A673 (cell line): ENCODE measurements around the gene PAQR5. TPM values are rescaled to one million over a fixed set of nuclear protein-coding genes. Genes with fewer than 3 reads are reported as not detected.
A peak's percentile ranks its signal among the peaks of the same experiment; 100 is the strongest.

Source experiments
- BruUV-seq: library from RNA; stranded (reverse); fragments of 400-500 nt; replicated peaks from 2 replicates; lab custom pipeline; 2021; lab: Mats Ljungman, UMichigan
- CTCF ChIA-PET: fragments of 300-600 bp; sonication (Branson Sonifier 250); formaldehyde crosslinking; loops from one replicate; lab custom pipeline; 2022; ENCODE audit warnings: antibody characterized with exemption; lab: Charles Lee
- POLR2A ChIA-PET: fragments of 300-600 bp; sonication (Branson Sonifier 250); formaldehyde crosslinking; loops from one replicate; lab custom pipeline; 2022; ENCODE audit warnings: antibody characterized with exemption; ENCODE audit not compliant: low non-redundant PET; lab: Charles Lee
- DNase-seq: peaks from one replicate; pipeline ENCODE4 v3.0.0-alpha.2; 2015; ENCODE audit warnings: low spot score
- H3K27ac ChIP-seq: fragments of 200-600 bp; sonication (generic); 2 replicates; pipeline ENCODE4 v1.5.1; 2016; ENCODE audit warnings: mixed run types, low read depth, mild to moderate bottlenecking, mixed read lengths, antibody characterized with exemption, low read length; ENCODE audit not compliant: poor library complexity, severe bottlenecking
- H3K27me3 ChIP-seq: fragments of 200-600 bp; sonication (generic); replicated peaks from 2 replicates; pipeline ENCODE4 v1.6.1; 2017; ENCODE audit warnings: mixed run types, low read depth, mild to moderate bottlenecking, mixed read lengths, antibody characterized with exemption, low read length; ENCODE audit not compliant: insufficient read depth, poor library complexity
- H3K36me3 ChIP-seq: fragments of 200-600 bp; sonication (generic); 2 replicates; pipeline ENCODE4 v1.6.1; 2016; ENCODE audit warnings: mixed run types, mild to moderate bottlenecking, mixed read lengths, antibody characterized with exemption, low read length; ENCODE audit not compliant: insufficient read depth, poor library complexity, severe bottlenecking
- H3K4me1 ChIP-seq: fragments of 200-600 bp; sonication (generic); 2 replicates; pipeline ENCODE4 v1.6.1; 2017; ENCODE audit warnings: mixed run types, mild to moderate bottlenecking, mixed read lengths, antibody characterized with exemption, low read length; ENCODE audit not compliant: insufficient read depth, poor library complexity, severe bottlenecking
- H3K4me3 ChIP-seq: fragments of 200-600 bp; sonication (generic); 2 replicates; pipeline ENCODE4 v1.5.1; 2016; ENCODE audit warnings: low read depth, mixed run types, mild to moderate bottlenecking, mixed read lengths, low read length; ENCODE audit not compliant: poor library complexity, severe bottlenecking
- H3K9me3 ChIP-seq: fragments of 200-600 bp; sonication (generic); 2 replicates; pipeline ENCODE4 v1.6.1; 2016; ENCODE audit warnings: mixed run types, low read depth, mild to moderate bottlenecking, mixed read lengths, antibody characterized with exemption, low read length; ENCODE audit not compliant: poor library complexity, severe bottlenecking
- EZH2 ChIP-seq: fragments of 200-600 bp; sonication (generic); IDR thresholded peaks from 2 replicates; pipeline ENCODE4 v1.6.1; 2017; ENCODE audit warnings: borderline replicate concordance, low read depth, mild to moderate bottlenecking, mixed read lengths, antibody characterized with exemption, low read length; ENCODE audit not compliant: poor library complexity, severe bottlenecking
- intact Hi-C: fragments of 100-400 bp; cut with micrococcal nuclease; formaldehyde crosslinking; loops from one replicate; pipeline ENCODE4 v1.10.0; 2022; ENCODE audit not compliant: unreplicated experiment
- total RNA-seq: library from RNA; stranded (reverse); gene quantifications from 2 replicates; pipeline ENCODE4 v1.2.3, GENCODE V29; 2021
- TF ChIP-seq, protein P1 (sequence below): fragments of 300-800, 200-600 bp; sonication (generic); conservative IDR thresholded peaks from 2 replicates; pipeline ENCODE4 v1.5.1; 2017; ENCODE audit warnings: low read depth, mild to moderate bottlenecking, antibody characterized with exemption, low read length, moderate library complexity, mixed read lengths

The PAQR5 gene
- total RNA-seq, 1 experiment from 2014 or later: 19.1 TPM

- Histone ChIP-seq H3K9me3 (no peaks in the 10 kb centered on the region), H3K4me1 (peaks cover 8% of the 10 kb centered on the region), H3K36me3 (no peaks in the 10 kb centered on the region), H3K4me3 (no peak overlapping the region), H3K27ac (no peak overlapping the region), H3K27me3 (no peaks in the 10 kb centered on the region)
- intact Hi-C loops: no loop called here
- ChIA-PET POLR2A (no interaction called here), CTCF (no interaction called here)
- no peak for TF ChIP-seq EZH2
- TF ChIP-seq, protein P1, sequence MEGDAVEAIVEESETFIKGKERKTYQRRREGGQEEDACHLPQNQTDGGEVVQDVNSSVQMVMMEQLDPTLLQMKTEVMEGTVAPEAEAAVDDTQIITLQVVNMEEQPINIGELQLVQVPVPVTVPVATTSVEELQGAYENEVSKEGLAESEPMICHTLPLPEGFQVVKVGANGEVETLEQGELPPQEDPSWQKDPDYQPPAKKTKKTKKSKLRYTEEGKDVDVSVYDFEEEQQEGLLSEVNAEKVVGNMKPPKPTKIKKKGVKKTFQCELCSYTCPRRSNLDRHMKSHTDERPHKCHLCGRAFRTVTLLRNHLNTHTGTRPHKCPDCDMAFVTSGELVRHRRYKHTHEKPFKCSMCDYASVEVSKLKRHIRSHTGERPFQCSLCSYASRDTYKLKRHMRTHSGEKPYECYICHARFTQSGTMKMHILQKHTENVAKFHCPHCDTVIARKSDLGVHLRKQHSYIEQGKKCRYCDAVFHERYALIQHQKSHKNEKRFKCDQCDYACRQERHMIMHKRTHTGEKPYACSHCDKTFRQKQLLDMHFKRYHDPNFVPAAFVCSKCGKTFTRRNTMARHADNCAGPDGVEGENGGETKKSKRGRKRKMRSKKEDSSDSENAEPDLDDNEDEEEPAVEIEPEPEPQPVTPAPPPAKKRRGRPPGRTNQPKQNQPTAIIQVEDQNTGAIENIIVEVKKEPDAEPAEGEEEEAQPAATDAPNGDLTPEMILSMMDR: no peak
- no peak for DNase-seq
- no TSS peak for BruUV-seq
Measured at GRCh38 chr15:69400850-69401249, 102.1 kb downstream of the PAQR5 start.

- Histone ChIP-seq H3K4me1 (peaks cover 8% of the 10 kb centered on the region), H3K27ac (no peak overlapping the region), H3K36me3 (no peaks in the 10 kb centered on the region), H3K9me3 (no peaks in the 10 kb centered on the region), H3K27me3 (no peaks in the 10 kb centered on the region), H3K4me3 (no peak overlapping the region)
- ChIA-PET POLR2A (no interaction called here), CTCF (no interaction called here)
- BruUV-seq: no TSS peak
- intact Hi-C loops: no loop called here
- no peak for TF ChIP-seq EZH2
- TF ChIP-seq, protein P1: no peak
- no peak for DNase-seq
Measured at GRCh38 chr15:69402816-69403215, 104.1 kb downstream of the PAQR5 start.

- POLR2A ChIA-PET: no interaction called here
- no peaks in the 10 kb centered on the region for H3K36me3 ChIP-seq
- TF ChIP-seq, protein P1: no peak
- no peak for TF ChIP-seq EZH2
- no peaks in the 10 kb centered on the region for H3K9me3 ChIP-seq
- H3K4me3 ChIP-seq: no peak overlapping the region
- peaks cover 8% of the 10 kb centered on the region for H3K4me1 ChIP-seq
- CTCF ChIA-PET: interaction anchor here (0.6 to 0.8 kb wide), 3 partner anchors 9 to 243 kb away, joined by 3 to 4 read pairs (median 3); no protein-coding TSS in a partner anchor
- no peaks in the 10 kb centered on the region for H3K27me3 ChIP-seq
- no peak overlapping the region for H3K27ac ChIP-seq
- intact Hi-C loops: no loop called here
- DNase-seq: peak; percentile 62
- BruUV-seq: no TSS peak
Measured at GRCh38 chr15:69403594-69403993, 104.9 kb downstream of the PAQR5 start.
